HS-5 (cell line): Measurements from ENCODE around the gene PKNOX2.

Experiments used
- DNase-seq: peaks from one replicate; pipeline ENCODE4 v3.0.0-alpha.2; 2012; ENCODE audit warnings: low read depth

The PKNOX2 gene

GRCh38 chr11:125412177-125412496 is 247.6 kb downstream of the PKNOX2 start:
- no peak for DNase-seq

GRCh38 chr11:125412509-125412908 is 248.0 kb downstream of the PKNOX2 start:
- no peak for DNase-seq

- no peak for DNase-seq
These were observed 248.7 kb downstream of the PKNOX2 start for GRCh38 chr11:125413226-125413625.

GRCh38 chr11:125414121-125414520 is 249.6 kb downstream of the PKNOX2 start:
- no peak for DNase-seq

GRCh38 chr11:125416981-125417935 is 252.7 kb downstream of the PKNOX2 start:
- no peak for DNase-seq

- DNase-seq = no peak
These were observed 253.8 kb downstream of the PKNOX2 start for GRCh38 chr11:125418396-125418795.

GRCh38 chr11:125422681-125423080 is 258.1 kb downstream of the PKNOX2 start:
- no peak for DNase-seq

GRCh38 chr11:125423247-125423849 is 258.8 kb downstream of the PKNOX2 start:
- no peak for DNase-seq

GRCh38 chr11:125425601-125426000 is 261.1 kb downstream of the PKNOX2 start:
- DNase-seq = no peak

GRCh38 chr11:125426818-125427528 is 262.4 kb downstream of the PKNOX2 start:
- DNase-seq = no peak

GRCh38 chr11:125428486-125429173 is 264.1 kb downstream of the PKNOX2 start:
- no peak for DNase-seq

GRCh38 chr11:125429174-125429707 is 264.7 kb downstream of the PKNOX2 start:
- no peak for DNase-seq

GRCh38 chr11:125429807-125430678 is 265.5 kb downstream of the PKNOX2 start:
- DNase-seq = no peak

GRCh38 chr11:125431009-125431408 is 266.5 kb downstream of the PKNOX2 start:
- no peak for DNase-seq

GRCh38 chr11:125431481-125431880 is 266.9 kb downstream of the PKNOX2 start:
- DNase-seq = no peak

GRCh38 chr11:125433454-125434121 is 269.0 kb downstream of the PKNOX2 start:
- no peak for DNase-seq

GRCh38 chr11:125435461-125436238 is 271.1 kb downstream of the PKNOX2 start:
- no peak for DNase-seq

GRCh38 chr11:125441648-125442410 is 277.3 kb downstream of the PKNOX2 start:
- DNase-seq = no peak

GRCh38 chr11:125442946-125443345 is 278.4 kb downstream of the PKNOX2 start:
- no peak for DNase-seq
